ENCODE results near the gene JTB.

DNA sequence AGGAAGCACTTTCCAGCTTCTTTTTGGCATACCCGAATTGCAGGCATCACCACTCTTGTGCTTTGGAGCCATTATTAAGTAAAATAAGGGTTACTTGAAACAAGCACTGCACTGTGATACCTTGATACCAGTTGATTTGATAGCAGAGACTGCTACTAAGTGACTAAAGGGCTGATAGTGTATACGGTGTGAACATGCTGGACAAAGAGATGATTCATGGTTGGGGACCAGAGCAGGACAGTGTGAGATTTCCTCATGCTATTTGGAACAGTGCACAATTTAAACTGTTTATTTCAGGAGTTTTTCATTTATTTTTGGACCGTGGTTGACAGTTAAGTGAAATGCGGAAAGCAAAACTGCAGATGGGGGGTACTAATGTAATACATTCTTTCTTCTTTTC is 22.9 kb upstream of the JTB start:
- TF ChIP-seq, protein P1, sequence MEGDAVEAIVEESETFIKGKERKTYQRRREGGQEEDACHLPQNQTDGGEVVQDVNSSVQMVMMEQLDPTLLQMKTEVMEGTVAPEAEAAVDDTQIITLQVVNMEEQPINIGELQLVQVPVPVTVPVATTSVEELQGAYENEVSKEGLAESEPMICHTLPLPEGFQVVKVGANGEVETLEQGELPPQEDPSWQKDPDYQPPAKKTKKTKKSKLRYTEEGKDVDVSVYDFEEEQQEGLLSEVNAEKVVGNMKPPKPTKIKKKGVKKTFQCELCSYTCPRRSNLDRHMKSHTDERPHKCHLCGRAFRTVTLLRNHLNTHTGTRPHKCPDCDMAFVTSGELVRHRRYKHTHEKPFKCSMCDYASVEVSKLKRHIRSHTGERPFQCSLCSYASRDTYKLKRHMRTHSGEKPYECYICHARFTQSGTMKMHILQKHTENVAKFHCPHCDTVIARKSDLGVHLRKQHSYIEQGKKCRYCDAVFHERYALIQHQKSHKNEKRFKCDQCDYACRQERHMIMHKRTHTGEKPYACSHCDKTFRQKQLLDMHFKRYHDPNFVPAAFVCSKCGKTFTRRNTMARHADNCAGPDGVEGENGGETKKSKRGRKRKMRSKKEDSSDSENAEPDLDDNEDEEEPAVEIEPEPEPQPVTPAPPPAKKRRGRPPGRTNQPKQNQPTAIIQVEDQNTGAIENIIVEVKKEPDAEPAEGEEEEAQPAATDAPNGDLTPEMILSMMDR (IDR thresholded peaks at IDR 0.05; ENCODE audit: low read depth, low read length, poor library complexity, severe bottlenecking) = no peak
- no peak for TF ChIP-seq EZH2phosphoT487 (IDR thresholded peaks at IDR 0.05; ENCODE audit: borderline replicate concordance, low read length)

Data from DOHH2 (cell line).